ENCODE data around the gene LZTR1.

Gene LZTR1

GRCh38 chr22:20957102-20957682, 24.9 kb upstream of the LZTR1 start:
- Histone ChIP-seq H3K9ac (ENCODE audit: low read depth, low read length, poor library complexity, severe bottlenecking) (no peak overlapping the region), H3K4me2 (ENCODE audit: low read depth, low read length, poor library complexity, severe bottlenecking) (no peak overlapping the region), H2AFZ (ENCODE audit: low read length) (no peak overlapping the region), H3K4me1 (ENCODE audit: insufficient read depth, low read length, poor library complexity, severe bottlenecking) (no peaks in the 10 kb centered on the region), H3K9me3 (ENCODE audit: insufficient read depth, low read depth, low read length) (no peaks in the 10 kb centered on the region), H3K27me3 (ENCODE audit: insufficient read depth, low read length, poor library complexity, severe bottlenecking) (no peaks in the 10 kb centered on the region), H3K36me3 (ENCODE audit: insufficient read depth, low read length) (peaks cover 23% of the 10 kb centered on the region), H3F3A (ENCODE audit: low read depth) (no peaks in the 10 kb centered on the region), H3K9me2 (replicated peaks; ENCODE audit: low read depth, low read length) (no peaks in the 10 kb centered on the region), H3K79me2 (ENCODE audit: insufficient read depth, low read length) (peaks cover 5% of the 10 kb centered on the region; the same call in 1 of the 2 replicates), H3K4me3 (ENCODE audit: low read length, poor library complexity, severe bottlenecking) (no peak overlapping the region), H4K20me1 (ENCODE audit: insufficient read depth, low read length, poor library complexity, severe bottlenecking) (peaks cover 7% of the 10 kb centered on the region)
- TF ChIP-seq CTCF (conservative IDR thresholded peaks at IDR 0.05; ENCODE audit: low read length) (no peak), EZH2phosphoT487 (IDR thresholded peaks at IDR 0.05; ENCODE audit: borderline replicate concordance) (no peak)

GRCh38 chr22:20957683-20958431, 24.2 kb upstream of the LZTR1 start:
- Histone ChIP-seq H4K20me1 (ENCODE audit: insufficient read depth, low read length, poor library complexity, severe bottlenecking) (peaks cover under 1% of the 10 kb centered on the region), H3K4me1 (ENCODE audit: insufficient read depth, low read length, poor library complexity, severe bottlenecking) (no peaks in the 10 kb centered on the region), H3K9ac (ENCODE audit: low read depth, low read length, poor library complexity, severe bottlenecking) (no peak overlapping the region), H3K27me3 (ENCODE audit: insufficient read depth, low read length, poor library complexity, severe bottlenecking) (no peaks in the 10 kb centered on the region), H3K9me3 (ENCODE audit: insufficient read depth, low read depth, low read length) (no peaks in the 10 kb centered on the region), H3K9me2 (replicated peaks; ENCODE audit: low read depth, low read length) (no peaks in the 10 kb centered on the region), H3K36me3 (ENCODE audit: insufficient read depth, low read length) (peaks cover 16% of the 10 kb centered on the region; the same call in 1 of the 2 replicates), H3F3A (ENCODE audit: low read depth) (no peaks in the 10 kb centered on the region), H3K4me2 (ENCODE audit: low read depth, low read length, poor library complexity, severe bottlenecking) (no peak overlapping the region), H2AFZ (ENCODE audit: low read length) (no peak overlapping the region), H3K4me3 (ENCODE audit: low read length, poor library complexity, severe bottlenecking) (no peak overlapping the region), H3K79me2 (ENCODE audit: insufficient read depth, low read length) (no peaks in the 10 kb centered on the region)
- TF ChIP-seq EZH2phosphoT487 (IDR thresholded peaks at IDR 0.05; ENCODE audit: borderline replicate concordance) (no peak), CTCF (conservative IDR thresholded peaks at IDR 0.05; ENCODE audit: low read length) (no peak)

GRCh38 chr22:20959578-20960461, 22.3 kb upstream of the LZTR1 start:
- H3K27me3 ChIP-seq (ENCODE audit: insufficient read depth, low read length, poor library complexity, severe bottlenecking): no peaks in the 10 kb centered on the region
- no peaks in the 10 kb centered on the region for H3K9me2 ChIP-seq (replicated peaks; ENCODE audit: low read depth, low read length)
- no peaks in the 10 kb centered on the region for H3K79me2 ChIP-seq (ENCODE audit: insufficient read depth, low read length)
- H2AFZ ChIP-seq (ENCODE audit: low read length): no peak overlapping the region
- no peak for TF ChIP-seq EZH2phosphoT487 (IDR thresholded peaks at IDR 0.05; ENCODE audit: borderline replicate concordance)
- TF ChIP-seq CTCF (conservative IDR thresholded peaks at IDR 0.05; ENCODE audit: low read length): no peak
- no peak overlapping the region for H3K4me2 ChIP-seq (ENCODE audit: low read depth, low read length, poor library complexity, severe bottlenecking)
- no peak overlapping the region for H3K9ac ChIP-seq (ENCODE audit: low read depth, low read length, poor library complexity, severe bottlenecking)
- no peaks in the 10 kb centered on the region for H4K20me1 ChIP-seq (ENCODE audit: insufficient read depth, low read length, poor library complexity, severe bottlenecking)
- H3K4me1 ChIP-seq (ENCODE audit: insufficient read depth, low read length, poor library complexity, severe bottlenecking): no peaks in the 10 kb centered on the region
- H3F3A ChIP-seq (ENCODE audit: low read depth): no peaks in the 10 kb centered on the region
- H3K9me3 ChIP-seq (ENCODE audit: insufficient read depth, low read depth, low read length): no peaks in the 10 kb centered on the region
- H3K36me3 ChIP-seq (ENCODE audit: insufficient read depth, low read length): no peaks in the 10 kb centered on the region
- H3K4me3 ChIP-seq (ENCODE audit: low read length, poor library complexity, severe bottlenecking): no peak overlapping the region
